Measurements from ENCODE around the gene TAPBP. TPM values are rescaled to one million over a fixed set of nuclear protein-coding genes. Genes with fewer than 3 reads are reported as not detected.

TAPBP gene
- total and polyA plus RNA-seq, 9 of the 15 experiments (the other 6 are each of a cell fraction or from before 2014, with no cell fraction given), result 5.6 to 74.0 (median 22.3) TPM

DNA sequence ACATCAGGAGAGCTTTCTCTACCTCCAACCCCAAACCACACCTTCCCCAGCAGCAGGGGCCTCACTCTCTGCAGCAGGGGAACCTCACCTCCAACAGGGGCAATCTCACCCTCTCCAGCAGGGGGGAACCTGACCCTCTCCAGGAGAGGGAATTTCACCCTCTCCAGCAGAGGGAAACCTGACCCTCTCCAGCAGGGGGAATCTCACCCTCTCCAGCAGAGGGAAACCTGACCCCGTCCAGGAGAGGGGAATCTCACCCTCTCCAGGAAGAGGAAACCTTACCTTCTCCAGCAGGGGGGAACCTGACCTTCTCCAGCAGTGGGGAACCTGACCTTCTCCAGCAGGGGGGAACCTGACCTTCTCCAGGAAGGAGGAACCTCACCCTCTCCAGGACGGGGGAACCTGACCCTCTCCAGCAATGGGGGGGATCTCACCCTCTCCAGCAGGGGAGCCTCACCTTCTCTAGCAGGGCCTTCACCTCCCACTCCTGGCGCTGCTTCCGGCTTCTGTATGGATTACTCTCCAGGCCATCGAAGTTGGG is 33.8 kb downstream of the TAPBP start (continued):
- TF ChIP-seq, protein P1, sequence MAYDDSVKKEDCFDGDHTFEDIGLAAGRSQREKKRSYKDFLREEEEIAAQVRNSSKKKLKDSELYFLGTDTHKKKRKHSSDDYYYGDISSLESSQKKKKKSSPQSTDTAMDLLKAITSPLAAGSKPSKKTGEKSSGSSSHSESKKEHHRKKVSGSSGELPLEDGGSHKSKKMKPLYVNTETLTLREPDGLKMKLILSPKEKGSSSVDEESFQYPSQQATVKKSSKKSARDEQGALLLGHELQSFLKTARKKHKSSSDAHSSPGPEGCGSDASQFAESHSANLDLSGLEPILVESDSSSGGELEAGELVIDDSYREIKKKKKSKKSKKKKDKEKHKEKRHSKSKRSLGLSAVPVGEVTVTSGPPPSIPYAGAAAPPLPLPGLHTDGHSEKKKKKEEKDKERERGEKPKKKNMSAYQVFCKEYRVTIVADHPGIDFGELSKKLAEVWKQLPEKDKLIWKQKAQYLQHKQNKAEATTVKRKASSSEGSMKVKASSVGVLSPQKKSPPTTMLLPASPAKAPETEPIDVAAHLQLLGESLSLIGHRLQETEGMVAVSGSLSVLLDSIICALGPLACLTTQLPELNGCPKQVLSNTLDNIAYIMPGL (CRISPR knock-in tag; IDR thresholded peaks at IDR 0.05), result 0 out of 2 replicates have a peak, but pooled peaks have one; percentile 66
- TF ChIP-seq STAG1 (CRISPR knock-in tag; IDR thresholded peaks at IDR 0.05; ENCODE audit: borderline replicate concordance) (peak; percentile 79; the same call in 1 of the 2 replicates), ZNF583 (CRISPR knock-in tag; IDR thresholded peaks at IDR 0.05) (no peak), U2AF1 (optimal IDR thresholded peaks at IDR 0.05; ENCODE audit: low read depth, low read length) (no peak), KDM5B (IDR thresholded peaks at IDR 0.05; ENCODE audit: insufficient replicate concordance, low read depth, low read length) (no peak), ETS2 (tag; IDR thresholded peaks at IDR 0.05; ENCODE audit: borderline replicate concordance, poor library complexity, severe bottlenecking) (no peak), MYC (IDR thresholded peaks at IDR 0.05; ENCODE audit: low read depth, low read length) (peak; percentile 49), MYC (CRISPR knock-in tag; IDR thresholded peaks at IDR 0.05; ENCODE audit: borderline replicate concordance, low read depth) (no peak), ZNF41 (CRISPR knock-in tag; conservative IDR thresholded peaks at IDR 0.05) (no peak), TGIF2 (CRISPR knock-in tag; IDR thresholded peaks at IDR 0.05) (no peak), SP1 (CRISPR knock-in tag; IDR thresholded peaks at IDR 0.05) (peak; percentile 79), CREB5 (CRISPR knock-in tag; IDR thresholded peaks at IDR 0.05) (no peak), RBM15 (IDR thresholded peaks at IDR 0.05; ENCODE audit: insufficient read depth, low read length) (no peak), POLR2H (tag; IDR thresholded peaks at IDR 0.05; ENCODE audit: low read depth) (no peak), ZNF551 (CRISPR knock-in tag; IDR thresholded peaks at IDR 0.05) (no peak), PTBP1 (IDR thresholded peaks at IDR 0.05; ENCODE audit: low read depth, low read length) (no peak), ETV6 (IDR thresholded peaks at IDR 0.05; ENCODE audit: borderline replicate concordance in 1 of 2, low read depth in 2 of 2, low read length in 1 of 2) (no peak), ETV6 (CRISPR knock-in tag; IDR thresholded peaks at IDR 0.05; ENCODE audit: borderline replicate concordance) (no peak), THRAP3 (IDR thresholded peaks at IDR 0.05; ENCODE audit: borderline replicate concordance) (no peak), ZNF232 (CRISPR knock-in tag; IDR thresholded peaks at IDR 0.05) (no peak), RBM14 (IDR thresholded peaks at IDR 0.05; ENCODE audit: borderline replicate concordance, insufficient read depth, low read depth, low read length) (no peak)
- TF ChIP-seq, protein P2, sequence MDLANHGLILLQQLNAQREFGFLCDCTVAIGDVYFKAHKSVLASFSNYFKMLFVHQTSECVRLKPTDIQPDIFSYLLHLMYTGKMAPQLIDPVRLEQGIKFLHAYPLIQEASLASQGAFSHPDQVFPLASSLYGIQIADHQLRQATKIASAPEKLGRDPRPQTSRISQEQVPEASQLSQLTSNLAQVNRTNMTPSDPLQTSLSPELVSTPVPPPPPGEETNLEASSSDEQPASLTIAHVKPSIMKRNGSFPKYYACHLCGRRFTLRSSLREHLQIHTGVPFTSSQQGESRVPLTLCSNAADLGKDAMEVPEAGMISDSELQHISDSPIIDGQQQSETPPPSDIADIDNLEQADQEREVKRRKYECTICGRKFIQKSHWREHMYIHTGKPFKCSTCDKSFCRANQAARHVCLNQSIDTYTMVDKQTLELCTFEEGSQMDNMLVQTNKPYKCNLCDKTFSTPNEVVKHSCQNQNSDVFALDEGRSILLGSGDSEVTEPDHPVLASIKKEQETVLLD (IDR thresholded peaks at IDR 0.05), result peak; percentile 52; the same call in 1 of the 2 replicates
- TF ChIP-seq, protein P3, sequence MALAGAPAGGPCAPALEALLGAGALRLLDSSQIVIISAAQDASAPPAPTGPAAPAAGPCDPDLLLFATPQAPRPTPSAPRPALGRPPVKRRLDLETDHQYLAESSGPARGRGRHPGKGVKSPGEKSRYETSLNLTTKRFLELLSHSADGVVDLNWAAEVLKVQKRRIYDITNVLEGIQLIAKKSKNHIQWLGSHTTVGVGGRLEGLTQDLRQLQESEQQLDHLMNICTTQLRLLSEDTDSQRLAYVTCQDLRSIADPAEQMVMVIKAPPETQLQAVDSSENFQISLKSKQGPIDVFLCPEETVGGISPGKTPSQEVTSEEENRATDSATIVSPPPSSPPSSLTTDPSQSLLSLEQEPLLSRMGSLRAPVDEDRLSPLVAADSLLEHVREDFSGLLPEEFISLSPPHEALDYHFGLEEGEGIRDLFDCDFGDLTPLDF (CRISPR knock-in tag; IDR thresholded peaks at IDR 0.05), result 0 out of 2 replicates have a peak, but pooled peaks have one; percentile 39

All from K562 (cell line).